Measurements from ENCODE around the gene CHD6.

The CHD6 gene

GRCh38 chr20:41586772-41587171, 31.4 kb downstream of the CHD6 start:
- DNase-seq, result no peak

GRCh38 chr20:41580350-41580749, 37.8 kb downstream of the CHD6 start:
- DNase-seq, result no peak

GRCh38 chr20:41577129-41578009, 40.8 kb downstream of the CHD6 start:
- DNase-seq, result no peak

DNA sequence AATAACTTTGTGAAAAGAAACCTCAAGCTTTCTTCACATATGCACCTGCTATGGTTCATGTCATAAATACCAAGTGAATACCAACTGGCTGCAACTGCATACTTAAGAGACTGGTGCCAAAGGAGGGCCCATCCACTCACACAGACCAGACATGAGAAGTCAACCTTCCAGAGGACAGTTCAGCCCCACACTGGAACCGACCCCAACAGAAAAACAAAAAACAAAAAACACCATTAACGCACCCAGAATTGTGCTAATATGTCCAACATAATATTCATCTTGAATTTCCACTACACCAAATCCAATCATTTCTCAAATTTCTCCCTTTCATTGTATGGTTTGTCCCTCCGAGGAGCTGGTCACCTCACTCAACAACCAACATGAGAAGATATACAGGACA, 42.8 kb downstream of the CHD6 start:
- no peak for DNase-seq

- no peak for DNase-seq
These were observed 43.3 kb downstream of the CHD6 start for GRCh38 chr20:41574802-41575389.

- DNase-seq, result no peak
These were observed 44.2 kb downstream of the CHD6 start for GRCh38 chr20:41573955-41574354.

DNA sequence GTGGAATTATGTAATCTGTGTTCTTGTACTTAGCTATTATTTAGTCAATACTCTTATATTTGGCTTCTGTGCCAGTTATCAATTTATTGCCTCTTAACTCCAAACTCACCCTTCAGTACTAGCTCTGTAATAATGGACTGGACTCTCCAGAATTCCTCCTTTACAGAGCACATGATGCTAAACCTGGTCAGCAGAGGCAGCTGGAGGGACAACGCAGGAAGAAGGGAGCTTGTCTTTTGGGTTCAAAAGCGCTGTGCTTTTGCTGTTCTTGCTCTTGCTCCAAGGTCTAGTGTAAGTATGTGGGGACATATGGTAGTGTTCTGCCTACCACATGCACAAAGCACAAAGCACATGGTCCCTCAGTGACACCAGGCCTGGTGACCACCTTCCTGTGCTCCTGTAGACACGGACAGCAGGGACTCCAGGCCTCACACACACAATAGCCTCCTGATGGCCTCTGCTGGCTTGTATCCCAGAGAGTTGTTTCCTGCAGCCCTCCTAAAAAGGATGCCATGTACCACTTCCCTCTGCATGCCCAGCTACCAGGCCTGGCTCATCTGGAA, 46.1 kb downstream of the CHD6 start:
- no peak for DNase-seq

DNA sequence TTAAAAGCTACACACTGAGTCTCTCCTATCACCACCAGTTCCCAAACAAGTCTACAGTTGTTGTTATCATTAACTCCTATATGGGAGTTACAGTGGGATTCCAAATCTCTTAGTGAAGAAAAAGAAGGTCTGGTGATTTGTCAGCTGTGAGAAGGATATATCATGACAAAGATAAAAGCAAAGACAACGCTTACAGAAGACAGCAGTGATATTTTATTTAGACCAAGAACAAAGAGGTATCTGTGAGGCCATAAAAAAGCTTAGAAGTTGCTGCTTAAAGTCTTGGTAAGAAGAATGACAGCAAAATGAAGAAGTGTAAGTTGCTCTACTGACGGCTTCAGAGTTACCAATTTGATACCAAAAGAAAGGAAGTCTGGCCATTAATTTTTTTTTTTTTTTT, 47.2 kb downstream of the CHD6 start:
- DNase-seq, result no peak

GRCh38 chr20:41570557-41570956, 47.6 kb downstream of the CHD6 start:
- DNase-seq, result no peak

- DNase-seq, result no peak
These were observed 50.6 kb downstream of the CHD6 start for GRCh38 chr20:41567615-41568014.

GRCh38 chr20:41566896-41567527, 51.2 kb downstream of the CHD6 start:
- no peak for DNase-seq

DNA sequence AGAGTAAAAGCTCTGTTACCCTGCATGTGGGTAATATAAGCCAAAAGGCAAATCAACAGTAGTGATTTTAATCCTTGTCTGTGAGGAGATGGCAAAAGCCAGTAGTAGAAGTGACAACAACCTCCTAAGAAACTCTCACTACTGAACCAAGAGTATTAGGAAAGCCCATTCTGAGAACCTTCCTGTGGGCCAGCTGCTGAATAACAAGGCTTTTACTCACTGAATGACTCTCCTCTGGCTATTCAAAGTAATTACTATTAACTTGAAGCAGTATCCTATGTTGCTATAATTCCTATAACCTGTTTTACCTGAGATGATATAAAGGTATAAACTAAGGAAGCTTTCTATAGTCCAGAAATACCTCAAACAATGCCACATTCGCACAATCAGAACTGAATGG, 55.1 kb downstream of the CHD6 start:
- DNase-seq, result no peak

DNA sequence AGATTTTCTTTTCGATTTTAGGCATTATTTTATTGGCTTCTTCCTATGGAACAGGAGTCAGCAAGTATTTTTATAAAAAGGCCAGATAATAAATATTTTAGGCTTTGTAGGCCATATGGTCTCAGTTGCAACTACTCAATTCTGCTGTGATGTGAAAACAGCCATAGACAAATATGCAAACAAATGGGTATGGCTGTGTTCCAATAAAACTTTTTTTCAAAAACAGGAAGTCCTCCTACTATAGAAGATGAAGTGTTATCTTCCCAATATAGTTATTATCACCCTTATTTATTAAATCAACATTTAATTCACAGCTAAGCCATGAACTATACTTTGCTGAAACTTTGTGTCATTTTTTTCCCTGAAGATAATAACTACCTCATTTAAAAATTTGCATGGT, 57.2 kb downstream of the CHD6 start:
- DNase-seq, result no peak

GRCh38 chr20:41559658-41560057, 58.5 kb downstream of the CHD6 start:
- DNase-seq, result no peak

DNA sequence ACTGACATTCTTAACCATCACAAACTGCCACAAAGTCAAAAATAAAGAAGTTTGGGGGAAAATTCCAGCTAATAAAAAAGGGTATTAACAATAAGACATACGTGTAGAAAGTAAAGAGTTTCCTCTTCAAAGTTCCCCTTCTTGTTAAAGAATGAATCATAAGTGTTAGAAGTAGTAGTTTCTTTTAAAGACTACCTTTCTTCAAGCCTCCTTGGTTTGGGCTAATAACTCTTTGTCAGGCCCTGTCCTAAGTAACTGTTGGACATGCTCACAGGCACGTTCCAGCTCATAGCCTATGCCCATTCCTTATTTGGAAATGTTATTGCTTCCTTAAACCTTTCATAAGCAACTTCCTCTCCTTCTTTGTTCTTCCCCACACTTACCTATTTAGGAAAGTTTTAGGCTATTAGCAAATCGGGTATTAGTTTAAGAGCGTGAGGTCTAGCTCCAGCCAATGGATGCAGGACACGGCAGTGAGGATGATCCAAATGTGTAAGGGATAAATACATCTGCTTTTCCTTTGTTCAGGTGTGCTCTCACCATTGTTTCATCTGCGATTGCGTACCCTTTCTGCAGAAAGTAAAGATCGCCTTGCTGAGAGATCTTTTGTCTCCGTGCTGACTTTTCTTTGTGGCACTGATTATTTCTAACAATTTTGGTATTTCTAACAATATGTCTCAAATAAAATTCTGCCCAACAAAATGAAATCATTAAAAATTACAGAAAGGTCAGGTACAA, 64.9 kb downstream of the CHD6 start:
- DNase-seq, result no peak

- DNase-seq, result no peak
These were observed 65.7 kb downstream of the CHD6 start for GRCh38 chr20:41552295-41553068.

DNA sequence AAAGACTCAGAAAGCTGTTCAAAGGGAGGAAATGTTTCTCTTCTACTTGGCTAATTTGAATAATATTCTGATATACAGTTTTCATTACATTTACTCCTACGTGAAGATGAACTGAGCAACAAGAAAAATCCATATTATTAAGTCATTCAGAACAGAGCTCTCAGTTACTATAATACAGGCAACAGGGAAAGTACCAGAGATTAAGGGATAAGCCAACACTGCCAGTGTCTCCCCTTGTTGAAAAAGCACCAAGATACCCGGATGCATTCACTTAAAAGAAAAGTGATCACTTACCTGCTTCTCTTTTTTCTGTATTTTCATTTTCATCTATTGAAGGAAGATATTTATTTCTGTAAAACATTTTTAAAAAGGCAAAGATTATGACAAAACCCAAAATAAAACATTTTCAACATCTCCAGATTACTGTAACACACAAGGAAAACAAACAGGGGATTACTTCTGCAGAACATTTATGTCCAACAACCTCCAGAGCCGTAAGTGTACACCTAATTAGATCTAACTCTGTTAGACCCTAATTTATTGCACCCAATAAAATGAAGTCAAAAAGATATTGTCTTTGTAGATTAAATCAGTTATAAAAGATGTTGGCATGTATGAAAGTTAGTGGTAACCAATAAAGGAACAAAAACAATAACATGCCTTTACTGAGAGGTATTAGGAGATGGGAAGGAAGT, 67.0 kb downstream of the CHD6 start:
- DNase-seq, result no peak

DNA sequence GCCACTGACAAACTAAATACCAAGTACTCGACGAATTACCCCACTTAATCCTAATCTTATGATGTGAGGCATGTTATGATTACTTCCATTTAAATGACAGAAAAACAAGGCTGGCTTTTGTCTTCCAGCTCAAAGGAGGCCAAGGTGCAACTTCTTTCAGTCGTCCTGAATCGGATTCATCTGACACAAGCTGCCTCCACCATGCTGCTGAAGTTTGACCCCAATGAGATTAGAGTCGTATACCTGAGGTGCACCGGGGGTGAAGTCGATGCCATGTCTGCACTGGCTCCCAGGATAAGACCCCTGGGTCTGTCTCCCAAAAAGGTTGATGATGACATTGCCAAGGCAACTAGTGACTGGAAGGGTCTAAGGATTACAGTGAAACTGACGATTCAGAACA, 71.0 kb downstream of the CHD6 start:
- DNase-seq, result no peak

- DNase-seq, result no peak
These were observed 71.6 kb downstream of the CHD6 start for GRCh38 chr20:41546535-41546934.

DNA sequence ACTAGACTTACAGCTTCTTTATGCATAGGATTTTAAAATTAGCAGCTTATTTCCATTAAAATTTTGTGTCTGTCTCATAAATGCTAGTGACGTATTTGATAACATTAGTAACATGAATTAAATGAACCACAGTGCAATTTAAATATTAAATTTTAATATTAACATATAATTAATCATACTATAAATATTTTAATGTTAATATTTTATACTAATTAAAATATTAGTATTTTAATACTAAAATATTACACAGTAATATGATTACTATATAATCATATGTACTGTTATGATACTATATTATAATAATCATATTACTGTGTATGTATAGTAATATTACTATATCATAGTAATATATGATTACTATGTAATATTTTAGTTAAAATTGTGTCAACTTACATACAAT, 73.7 kb downstream of the CHD6 start:
- no peak for DNase-seq

- DNase-seq, result no peak
These were observed 77.3 kb downstream of the CHD6 start for GRCh38 chr20:41540918-41541317.

DNA sequence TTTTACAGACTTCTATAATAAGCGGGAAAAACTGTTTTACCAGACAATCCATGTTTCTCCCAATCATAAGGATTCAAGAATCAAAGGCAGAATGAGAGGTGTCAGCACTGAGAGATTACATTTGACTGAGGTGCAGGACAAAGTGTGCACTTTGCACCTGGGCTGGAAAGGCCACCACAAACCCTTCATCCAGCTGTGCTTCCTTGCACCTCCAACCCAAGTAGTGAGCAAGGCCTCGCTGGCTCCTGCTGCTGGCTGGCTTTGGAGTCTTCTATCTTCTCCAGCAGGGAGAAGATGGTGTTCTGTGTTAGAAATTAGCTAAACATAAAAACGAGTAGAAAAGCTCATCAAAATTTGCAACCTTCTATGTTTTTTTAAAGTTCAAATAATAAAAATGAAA, 77.7 kb downstream of the CHD6 start:
- DNase-seq, result no peak
